Measurements from ENCODE around the gene TSPAN32.

DNA sequence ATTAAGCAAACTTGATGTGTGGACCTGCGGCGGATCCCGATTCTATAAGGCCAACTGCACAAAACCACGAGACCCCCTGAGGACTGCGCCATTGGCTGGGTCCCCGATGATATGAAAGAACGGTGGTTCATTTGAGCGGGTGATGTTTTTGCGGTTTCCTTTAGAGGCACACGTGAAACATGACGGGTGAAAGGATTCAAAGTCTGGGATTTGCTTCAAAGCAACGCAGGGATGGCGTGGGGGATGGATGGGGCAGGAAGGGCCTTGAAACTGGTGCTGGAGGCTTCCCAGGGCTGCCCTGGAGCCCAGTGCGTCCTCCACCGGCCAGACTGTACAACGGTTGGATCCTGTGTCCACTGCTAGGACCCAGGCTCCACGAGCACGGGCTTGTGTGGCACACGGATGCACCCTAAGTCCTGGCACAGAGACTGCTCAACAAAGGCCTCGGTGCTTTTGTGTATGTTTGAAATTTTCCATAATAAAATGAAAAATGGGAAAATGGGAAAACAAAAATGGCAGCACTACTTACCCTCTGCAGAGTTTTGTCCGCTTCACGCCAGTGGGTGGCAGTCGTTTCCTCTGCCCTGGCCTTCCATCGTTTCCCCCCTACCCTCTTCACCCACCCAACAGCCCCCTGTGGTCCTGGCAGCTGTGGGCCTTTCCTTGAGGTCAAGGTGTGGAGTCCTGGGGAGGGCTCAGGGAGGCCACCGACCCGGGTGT lies 35.1 kb upstream of the TSPAN32 start:
- no peak for TF ChIP-seq CTCF (IDR thresholded peaks at IDR 0.05; ENCODE audit: low read depth, low read length)
- TF ChIP-seq EZH2phosphoT487 (IDR thresholded peaks at IDR 0.05; ENCODE audit: low read depth), result no peak

All from OCI-LY3 (cell line).